Fibroblast of skin of left quadriceps (primary cell): ENCODE measurements around the gene PTGES.

ENCODE experiments used
- DNase-seq, 2 experiments: peaks; one replicate each; pipeline ENCODE4 v3.0.0-alpha.2; 2013; ENCODE audit warnings: low read depth in 2 of 2

PTGES gene

DNA sequence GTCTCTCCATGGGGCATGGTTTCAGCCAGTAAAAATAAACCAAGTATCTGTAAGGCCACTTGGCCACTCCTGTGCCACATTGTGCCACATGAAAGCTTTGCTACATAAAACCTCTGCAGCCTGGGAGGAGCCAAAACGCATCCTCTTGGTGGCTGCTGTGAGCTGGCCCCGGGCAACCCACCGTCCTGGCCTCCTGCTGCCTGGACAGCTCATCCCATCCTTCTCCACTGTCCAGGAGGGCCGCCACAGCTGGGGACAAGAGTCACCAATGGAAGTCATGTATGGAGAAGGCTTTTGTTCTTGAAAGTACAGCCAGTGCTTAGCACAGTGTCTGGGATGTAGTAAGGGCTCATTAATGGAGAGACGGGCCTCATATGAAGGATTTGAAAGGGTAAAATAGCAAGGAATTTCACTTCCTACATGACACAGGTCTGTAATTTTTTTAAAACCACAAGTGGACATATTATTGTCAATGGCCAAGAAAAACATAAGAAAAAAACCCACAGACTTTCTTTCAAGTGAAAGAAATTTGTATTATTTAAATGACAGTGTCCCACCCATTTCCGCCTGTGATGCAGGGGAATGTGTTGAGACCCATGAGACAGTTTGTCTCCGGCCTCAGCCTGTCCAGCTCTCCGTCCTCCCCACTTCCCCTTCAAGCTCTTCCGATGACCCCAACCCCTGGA is 6.6 kb downstream of the PTGES start:
- DNase-seq: no peak

DNA sequence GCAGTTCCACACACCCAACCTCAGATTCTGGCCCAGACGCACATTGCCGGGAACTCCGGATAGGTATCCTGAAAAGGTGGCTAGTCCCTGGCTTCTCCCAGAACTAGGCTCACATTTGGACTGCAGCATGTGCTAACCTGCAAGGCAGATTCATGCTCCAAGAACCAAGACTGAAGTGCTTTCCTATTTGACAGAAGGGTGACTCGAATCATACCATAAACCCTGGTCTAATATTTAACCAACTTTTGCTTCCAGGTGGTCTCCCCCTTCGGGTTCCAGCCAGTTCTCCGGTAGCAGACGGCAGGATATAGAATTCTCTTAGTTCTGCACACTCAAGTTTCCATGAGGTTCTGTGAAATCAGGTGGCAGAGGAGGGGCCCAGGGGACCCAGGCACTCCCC is 7.6 kb downstream of the PTGES start:
- no peak for DNase-seq

DNA sequence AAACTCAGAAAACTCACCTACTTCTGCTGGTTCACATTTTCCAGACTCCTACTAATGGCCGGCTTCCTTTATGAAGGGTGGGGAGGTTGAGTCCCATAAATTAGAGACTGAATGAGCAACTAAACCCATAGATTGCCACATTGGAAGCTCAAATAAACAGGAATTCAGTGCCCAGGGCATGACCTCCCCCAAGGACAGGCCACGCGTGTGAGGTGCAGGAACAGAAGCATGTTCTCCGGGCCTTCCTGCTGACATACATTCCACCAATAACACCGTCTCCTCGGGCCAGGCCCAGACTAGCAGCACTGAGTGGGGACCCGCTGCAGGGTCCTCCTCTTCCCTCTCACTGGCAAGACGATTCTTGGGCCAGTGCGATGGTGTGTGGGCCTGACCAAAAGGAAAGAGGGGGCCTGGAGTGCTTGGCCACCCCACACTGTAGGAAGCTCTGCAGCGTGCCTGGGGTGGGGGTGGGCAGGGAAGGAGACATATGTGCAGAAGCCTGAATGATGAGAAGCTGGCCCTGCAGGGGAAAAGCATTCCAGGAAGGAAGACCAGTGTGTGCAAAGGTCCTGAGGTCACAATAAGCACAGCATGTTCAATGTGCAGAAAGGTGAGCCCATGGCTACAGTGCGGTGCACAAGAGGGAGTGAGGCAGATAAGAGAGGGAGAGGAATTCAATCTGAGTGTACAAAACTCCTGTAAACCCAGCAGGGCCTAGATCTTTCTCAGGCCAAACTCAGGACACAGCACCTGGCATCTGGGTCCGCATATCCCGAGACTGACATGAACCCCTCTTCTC is 12.0 kb downstream of the PTGES start:
- DNase-seq: no peak

- DNase-seq: no peak
Measured at GRCh38 chr9:129740174-129740573, 12.7 kb downstream of the PTGES start.

DNA sequence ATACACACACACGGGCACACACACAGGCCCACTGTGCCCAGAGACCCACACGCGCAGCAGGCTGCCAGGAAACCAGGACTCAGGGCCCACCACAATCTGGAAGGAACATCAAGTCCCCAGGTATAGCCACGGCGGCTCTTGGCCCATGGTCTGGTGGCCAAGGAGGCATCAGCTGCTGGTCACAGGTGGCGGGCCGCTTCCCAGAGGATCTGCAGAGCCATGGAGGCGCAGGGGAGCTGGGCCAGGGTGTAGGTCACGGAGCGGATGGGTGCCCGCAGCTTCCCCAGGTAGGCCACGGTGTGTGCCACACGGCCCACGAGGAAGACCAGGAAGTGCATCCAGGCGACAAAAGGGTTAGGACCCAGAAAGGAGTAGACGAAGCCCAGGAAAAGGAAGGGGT is 13.4 kb downstream of the PTGES start:
- no peak for DNase-seq

DNA sequence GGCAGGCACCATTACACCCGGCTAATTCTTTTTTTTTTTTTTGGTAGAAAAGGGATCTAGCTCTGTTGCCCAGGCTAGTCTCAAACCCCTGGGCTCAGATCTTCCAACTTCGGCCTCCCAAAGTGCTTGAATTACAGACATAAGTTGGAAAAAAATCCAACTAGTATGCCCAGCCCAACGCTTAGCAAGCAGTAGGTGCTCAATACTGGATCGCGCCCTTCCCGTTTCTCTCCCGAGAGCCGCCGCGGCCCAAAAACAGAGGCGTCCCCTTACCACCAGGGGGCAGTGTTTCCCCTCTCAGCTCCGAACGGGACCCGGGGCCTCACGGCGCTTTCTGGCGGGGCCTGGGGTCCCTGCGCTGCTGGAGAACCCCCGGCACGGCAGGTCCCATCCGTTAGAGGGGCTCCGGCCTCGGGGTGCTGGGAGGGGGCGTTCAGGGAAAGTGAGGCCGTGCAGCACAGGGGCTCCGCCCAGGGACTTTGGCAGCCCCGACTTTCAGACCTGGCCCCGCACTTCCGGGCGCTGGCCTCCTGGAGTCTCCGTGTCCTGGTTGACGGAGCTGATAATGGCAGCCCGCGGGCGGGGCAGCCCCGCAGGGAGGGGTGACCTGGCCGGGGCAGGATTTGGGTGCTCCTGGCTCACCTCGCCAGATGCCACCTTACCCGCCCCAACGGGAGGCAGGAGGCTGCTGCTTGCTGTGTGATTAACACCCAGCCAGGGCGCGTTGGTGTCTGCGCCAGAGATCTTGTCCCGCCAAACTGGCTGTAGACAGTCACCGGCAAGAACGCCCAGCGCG is 15.2 kb downstream of the PTGES start:
- DNase-seq: peak in 1 of 2 experiments; percentile 42

DNA sequence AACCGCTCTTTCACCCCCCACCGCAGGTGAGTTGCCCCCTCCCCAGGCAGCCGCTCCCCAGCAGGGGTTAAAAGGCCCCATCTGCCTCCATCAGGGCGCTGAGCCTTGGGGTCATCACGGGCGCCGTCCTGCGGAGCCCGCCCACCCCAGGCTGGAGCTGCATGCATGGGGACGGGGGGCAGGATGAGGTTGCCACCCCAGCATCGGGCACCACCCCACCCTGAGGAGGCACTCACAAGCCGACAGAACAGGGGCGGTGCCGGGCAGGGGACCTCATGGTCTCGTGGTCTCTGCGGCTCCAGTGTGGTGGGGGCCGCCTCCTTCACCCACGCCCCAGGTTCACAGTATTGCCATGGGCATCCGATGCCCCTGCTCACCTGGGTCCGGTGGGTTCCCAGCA is 16.5 kb downstream of the PTGES start:
- no peak for DNase-seq

DNA sequence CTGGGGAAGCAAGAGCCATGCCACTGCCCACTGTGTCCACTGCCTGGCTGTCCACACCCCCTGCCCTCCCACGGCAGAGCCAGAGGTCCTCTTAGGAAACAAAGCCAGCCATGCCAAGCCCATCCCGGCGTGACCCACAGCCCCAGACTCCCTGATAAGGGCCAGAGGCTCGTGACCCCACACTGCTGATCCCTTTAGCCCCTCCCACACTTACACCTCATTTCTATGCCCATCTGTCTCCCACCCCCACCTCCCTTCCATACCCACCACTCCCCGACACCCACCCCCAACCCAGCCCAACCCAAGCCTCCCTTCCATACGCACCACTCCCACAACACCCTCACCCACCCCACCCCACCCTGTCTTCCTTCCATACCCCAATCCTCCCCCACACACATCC is 17.3 kb downstream of the PTGES start:
- no peak for DNase-seq

DNA sequence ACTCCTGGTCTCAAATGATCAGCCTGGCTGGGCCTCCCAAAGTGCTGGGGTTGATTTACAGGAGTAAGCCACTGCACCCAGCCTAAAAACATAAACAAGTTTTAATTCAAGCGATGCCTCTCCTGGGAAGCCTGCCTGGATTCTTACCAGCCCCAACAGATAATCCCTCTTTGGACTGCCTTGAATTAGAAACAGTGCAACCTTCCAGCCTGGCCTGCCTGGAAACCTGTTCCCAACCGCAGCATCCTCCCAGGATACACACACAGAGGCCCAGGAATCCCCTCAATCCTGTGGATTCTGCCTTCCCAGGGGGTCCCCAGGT is 19.2 kb downstream of the PTGES start:
- DNase-seq: no peak

DNA sequence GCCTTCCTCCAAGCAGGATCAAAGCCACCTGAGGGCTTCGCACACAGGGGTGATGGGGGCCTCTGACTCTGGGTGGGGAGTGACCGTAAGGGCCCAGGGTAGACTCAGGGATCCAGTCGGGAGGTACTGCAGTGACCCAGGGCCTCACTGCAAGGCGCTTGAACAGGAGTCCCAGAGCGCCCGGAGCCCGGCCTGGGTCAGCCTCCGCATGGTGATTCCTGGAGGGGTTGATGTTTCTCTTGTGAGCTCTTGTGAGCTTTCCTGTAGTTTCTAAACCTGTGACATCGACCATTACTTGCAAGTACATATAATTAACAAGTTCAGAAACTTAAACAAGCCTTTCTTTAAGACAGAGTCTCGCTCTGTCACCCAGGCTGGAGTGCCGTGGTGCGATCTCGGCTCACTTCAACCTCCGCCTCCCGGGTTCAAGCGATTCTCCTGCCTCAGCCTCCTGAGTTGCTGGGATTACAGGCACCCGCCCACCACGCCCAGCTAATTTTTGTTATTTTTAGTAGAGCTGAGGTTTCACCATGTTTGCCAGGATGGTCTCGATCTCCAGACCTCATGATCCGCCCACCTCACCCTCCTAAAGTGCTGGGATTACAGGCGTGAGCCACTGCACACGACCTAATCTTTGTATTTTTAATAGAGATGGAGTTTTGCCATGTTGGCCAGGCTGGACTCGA is 19.8 kb downstream of the PTGES start:
- DNase-seq: no peak

DNA sequence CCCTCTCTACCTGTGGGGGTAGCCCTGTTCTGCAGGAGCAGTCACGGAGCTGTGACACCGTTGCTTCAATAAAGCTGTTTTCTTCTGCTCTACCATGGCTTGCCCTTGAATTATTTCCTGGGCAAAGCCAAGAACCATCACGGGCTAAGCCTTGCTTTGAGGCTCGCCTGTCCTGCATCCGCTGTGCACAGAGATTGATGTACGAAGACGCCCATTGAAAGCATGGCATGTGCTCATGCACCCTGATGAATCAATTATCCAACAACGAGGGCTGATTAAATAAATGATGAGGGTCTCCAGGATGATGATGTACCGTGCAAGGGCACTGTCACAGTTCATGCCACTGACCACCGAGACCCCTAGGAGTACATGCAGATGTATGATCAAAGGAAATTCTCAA is 20.7 kb downstream of the PTGES start:
- DNase-seq: no peak

DNA sequence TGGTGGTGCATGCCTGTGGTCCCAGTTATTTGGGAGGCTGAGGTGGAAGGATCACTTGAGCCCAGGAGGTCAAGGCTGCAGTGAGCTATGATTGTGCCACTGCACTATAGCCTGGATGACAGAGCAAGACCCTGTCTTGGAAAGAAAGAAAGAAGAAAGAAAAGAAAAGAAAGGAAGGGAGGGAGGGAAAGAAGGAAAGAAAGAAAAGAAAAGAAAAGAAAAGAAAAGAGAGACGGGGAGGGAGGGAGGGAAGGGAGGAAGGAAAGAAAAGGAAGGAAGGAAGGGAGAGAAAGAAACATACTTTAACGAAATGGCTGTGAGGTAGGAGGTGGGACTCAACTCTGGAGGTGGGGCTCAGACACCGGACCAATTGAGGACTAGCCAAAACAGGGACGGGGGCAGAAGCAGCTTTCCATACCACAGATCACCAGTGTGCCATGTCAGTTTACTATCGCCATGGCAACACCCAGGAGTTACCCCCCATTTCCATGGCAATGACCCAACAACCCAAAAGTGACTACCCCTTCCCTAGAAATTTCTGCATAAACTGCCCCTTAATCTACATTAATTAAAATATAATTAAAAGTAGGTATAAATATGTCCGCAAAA is 21.3 kb downstream of the PTGES start:
- DNase-seq: no peak

DNA sequence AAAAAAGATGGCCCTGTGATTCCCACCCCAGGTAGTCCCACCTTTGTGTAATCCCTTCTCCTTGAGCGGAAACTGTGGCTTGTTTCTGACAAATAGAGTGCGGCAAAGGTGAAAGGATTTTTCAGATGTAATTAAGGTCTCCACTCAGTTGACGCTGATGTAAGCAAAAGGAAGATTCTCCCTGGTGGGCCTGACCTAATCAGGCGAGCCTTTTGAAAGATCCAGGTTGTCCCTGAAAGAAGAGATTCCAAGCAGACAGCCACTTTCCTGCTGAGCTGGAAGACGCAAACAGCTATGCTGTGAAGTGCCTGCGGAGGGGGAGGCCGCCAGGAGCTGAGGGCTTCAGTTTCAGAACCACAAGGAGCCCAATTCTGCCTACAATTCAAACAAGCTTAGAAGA is 24.1 kb downstream of the PTGES start:
- no peak for DNase-seq

- DNase-seq: peak; percentile 78
Measured at GRCh38 chr9:129726322-129727160, 26.3 kb downstream of the PTGES start.

GRCh38 chr9:129725795-129726251 is 27.0 kb downstream of the PTGES start:
- no peak for DNase-seq

- no peak for DNase-seq
Measured at GRCh38 chr9:129724456-129725190, 28.2 kb downstream of the PTGES start.

- DNase-seq: no peak
Measured at GRCh38 chr9:129722913-129723312, 29.9 kb downstream of the PTGES start.

DNA sequence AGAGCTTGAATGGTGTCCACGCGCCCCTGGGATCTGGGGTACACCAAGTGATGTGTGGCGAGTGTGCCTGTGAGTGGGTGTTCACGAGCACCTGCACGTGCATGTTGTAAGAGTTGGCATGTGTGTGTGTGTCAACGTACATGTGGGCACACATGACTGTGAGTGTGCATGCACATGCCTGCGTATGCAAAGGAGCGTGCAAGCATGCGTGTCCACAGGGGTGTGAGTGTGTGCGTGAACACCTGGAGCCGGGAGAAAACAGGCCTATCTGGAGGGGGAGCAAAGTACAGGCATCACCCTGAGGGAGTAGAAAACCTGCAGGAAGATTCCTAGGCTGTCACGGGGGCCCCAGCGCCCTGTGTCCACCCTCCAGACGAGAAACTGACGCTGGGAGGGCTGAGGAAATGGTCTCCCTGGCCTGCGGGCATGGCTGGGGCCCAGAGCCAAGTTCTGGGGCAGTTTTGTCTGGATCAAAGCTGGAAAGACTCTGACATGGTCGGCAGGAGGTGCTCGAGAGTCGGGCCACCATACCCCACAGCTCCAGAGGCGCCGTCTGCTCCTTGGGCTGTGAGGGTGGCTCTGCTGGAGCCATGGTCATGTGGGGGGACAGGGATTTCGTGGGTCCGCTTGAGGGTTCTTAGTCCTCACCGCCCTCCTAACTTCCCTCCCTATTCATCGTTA is 31.8 kb downstream of the PTGES start:
- DNase-seq: no peak

- DNase-seq: no peak
Measured at GRCh38 chr9:129720181-129720864, 32.5 kb downstream of the PTGES start.
